Panc1 (cell line): ENCODE data around the gene TP53BP1.

Experiments used
- POLR2AphosphoS5 ChIP-seq: IDR thresholded peaks from 2 replicates; pipeline ENCODE4 v1.6.1; 2012; ENCODE audit warnings: mild to moderate bottlenecking, low read depth, low read length, moderate library complexity
- SIN3A ChIP-seq: IDR thresholded peaks from 2 replicates; pipeline ENCODE4 v1.6.1; 2012; ENCODE audit warnings: low read depth, mild to moderate bottlenecking, low read length, moderate library complexity, borderline replicate concordance; ENCODE audit not compliant: insufficient read depth
- TCF7L2 ChIP-seq: IDR thresholded peaks from 2 replicates; pipeline ENCODE4 v1.6.1; 2011; ENCODE audit warnings: mild to moderate bottlenecking, low read depth, low read length, inconsistent platforms
- TF ChIP-seq, protein P1 (sequence below): fragments of 450-650 bp; IDR thresholded peaks from 2 replicates; pipeline ENCODE4 v1.5.1; 2017; ENCODE audit warnings: mild to moderate bottlenecking

DNA sequence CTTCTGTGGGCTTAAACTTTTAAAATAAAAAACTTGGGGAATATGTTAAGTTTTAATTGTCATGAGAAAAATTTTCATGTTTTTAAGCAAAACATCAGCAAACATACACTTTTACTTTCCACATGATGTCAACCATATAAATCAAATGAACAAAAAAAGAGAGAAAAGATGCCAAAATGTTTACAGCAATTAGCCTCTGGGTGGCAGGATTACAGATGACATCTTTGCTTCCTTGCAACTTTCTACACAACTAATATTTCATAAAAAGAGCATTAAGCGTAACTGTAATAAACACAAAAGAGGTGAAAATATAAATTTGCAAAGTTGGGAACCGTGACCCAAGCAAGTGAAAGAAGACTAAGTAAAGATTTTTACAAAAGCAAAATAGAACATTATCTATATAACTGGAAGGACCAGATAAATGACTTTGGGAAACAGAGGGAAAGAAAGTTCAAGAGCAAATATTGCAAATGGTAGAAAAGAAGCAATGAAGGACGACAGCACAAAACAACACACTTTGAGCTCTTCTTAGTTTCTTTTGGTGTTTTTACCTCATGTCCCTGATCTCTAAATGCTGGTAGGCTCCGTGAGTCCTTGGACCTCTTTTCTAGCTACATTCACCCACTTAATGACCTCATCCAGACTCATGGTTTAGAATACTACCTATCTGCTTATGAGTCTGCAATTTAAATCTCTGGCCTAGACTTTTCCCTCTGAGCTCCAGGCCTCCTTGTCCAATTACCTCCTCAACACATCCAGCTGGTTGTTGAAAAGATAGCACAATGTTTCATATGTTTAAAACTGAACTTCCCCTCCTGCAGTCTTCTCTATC is 9.4 kb downstream of the TP53BP1 start:
- TF ChIP-seq, protein P1, sequence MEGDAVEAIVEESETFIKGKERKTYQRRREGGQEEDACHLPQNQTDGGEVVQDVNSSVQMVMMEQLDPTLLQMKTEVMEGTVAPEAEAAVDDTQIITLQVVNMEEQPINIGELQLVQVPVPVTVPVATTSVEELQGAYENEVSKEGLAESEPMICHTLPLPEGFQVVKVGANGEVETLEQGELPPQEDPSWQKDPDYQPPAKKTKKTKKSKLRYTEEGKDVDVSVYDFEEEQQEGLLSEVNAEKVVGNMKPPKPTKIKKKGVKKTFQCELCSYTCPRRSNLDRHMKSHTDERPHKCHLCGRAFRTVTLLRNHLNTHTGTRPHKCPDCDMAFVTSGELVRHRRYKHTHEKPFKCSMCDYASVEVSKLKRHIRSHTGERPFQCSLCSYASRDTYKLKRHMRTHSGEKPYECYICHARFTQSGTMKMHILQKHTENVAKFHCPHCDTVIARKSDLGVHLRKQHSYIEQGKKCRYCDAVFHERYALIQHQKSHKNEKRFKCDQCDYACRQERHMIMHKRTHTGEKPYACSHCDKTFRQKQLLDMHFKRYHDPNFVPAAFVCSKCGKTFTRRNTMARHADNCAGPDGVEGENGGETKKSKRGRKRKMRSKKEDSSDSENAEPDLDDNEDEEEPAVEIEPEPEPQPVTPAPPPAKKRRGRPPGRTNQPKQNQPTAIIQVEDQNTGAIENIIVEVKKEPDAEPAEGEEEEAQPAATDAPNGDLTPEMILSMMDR: no peak
- TF ChIP-seq TCF7L2: no peak
- no peak for TF ChIP-seq POLR2AphosphoS5
- no peak for TF ChIP-seq SIN3A
